Stromal cell of bone marrow (primary cell): Measurements from ENCODE around the gene C16orf96.

Experiments used
- DNase-seq: peaks from one replicate; pipeline ENCODE4 v3.0.0-alpha.2; 2012; ENCODE audit warnings: low read depth

C16orf96 gene

GRCh38 chr16:4525634-4526277, 30.4 kb upstream of the C16orf96 start:
- DNase-seq = no peak

GRCh38 chr16:4529085-4530060, 26.8 kb upstream of the C16orf96 start:
- no peak for DNase-seq

- no peak for DNase-seq
These were observed 24.3 kb upstream of the C16orf96 start for GRCh38 chr16:4531811-4532210.

- no peak for DNase-seq
These were observed 23.9 kb upstream of the C16orf96 start for GRCh38 chr16:4532238-4532637.

- DNase-seq = no peak
These were observed 22.6 kb upstream of the C16orf96 start for GRCh38 chr16:4533490-4533889.

GRCh38 chr16:4534151-4534790, 21.9 kb upstream of the C16orf96 start:
- DNase-seq = no peak

GRCh38 chr16:4535627-4536108, 20.5 kb upstream of the C16orf96 start:
- no peak for DNase-seq

- no peak for DNase-seq
These were observed 19.6 kb upstream of the C16orf96 start for GRCh38 chr16:4536391-4537106.

- no peak for DNase-seq
These were observed 18.5 kb upstream of the C16orf96 start for GRCh38 chr16:4537376-4538343.

- peak; percentile 88 for DNase-seq
These were observed 17.5 kb upstream of the C16orf96 start, which contains the start of gene CDIP1 for GRCh38 chr16:4538350-4539235. Gene CDIP1, minus strand, starts transcription at chr16:4538773. Its CDS starts 24,643 bp downstream, at chr16:4514130.

GRCh38 chr16:4539716-4540284, 16.3 kb upstream of the C16orf96 start:
- no peak for DNase-seq

- no peak for DNase-seq
These were observed 11.7 kb upstream of the C16orf96 start for GRCh38 chr16:4544473-4544872.

- DNase-seq = no peak
These were observed 8.0 kb upstream of the C16orf96 start for GRCh38 chr16:4548124-4548523.

- no peak for DNase-seq
These were observed 5.5 kb upstream of the C16orf96 start for GRCh38 chr16:4550591-4550990.

- DNase-seq = no peak
These were observed 3.6 kb upstream of the C16orf96 start for GRCh38 chr16:4552541-4552940.

- DNase-seq = no peak
These were observed 440 bp downstream of the C16orf96 start for GRCh38 chr16:4556580-4556979.

GRCh38 chr16:4557973-4558372, 1.8 kb downstream of the C16orf96 start:
- no peak for DNase-seq

GRCh38 chr16:4561596-4561995, 5.5 kb downstream of the C16orf96 start:
- DNase-seq = no peak

GRCh38 chr16:4564661-4565267, 8.6 kb downstream of the C16orf96 start:
- DNase-seq = no peak
